Activated effector memory CD4-positive, alpha-beta T cell treated with anti-CD3 and anti-CD28 coated beads, Interleukin-2, amount 50 U/mL, for 16 hours (primary cell): ENCODE results near the gene EPHA3.

Experiments used
- DNase-seq: peaks from one replicate; pipeline ENCODE4 v3.0.0-alpha.2; 2020

The EPHA3 gene

DNA sequence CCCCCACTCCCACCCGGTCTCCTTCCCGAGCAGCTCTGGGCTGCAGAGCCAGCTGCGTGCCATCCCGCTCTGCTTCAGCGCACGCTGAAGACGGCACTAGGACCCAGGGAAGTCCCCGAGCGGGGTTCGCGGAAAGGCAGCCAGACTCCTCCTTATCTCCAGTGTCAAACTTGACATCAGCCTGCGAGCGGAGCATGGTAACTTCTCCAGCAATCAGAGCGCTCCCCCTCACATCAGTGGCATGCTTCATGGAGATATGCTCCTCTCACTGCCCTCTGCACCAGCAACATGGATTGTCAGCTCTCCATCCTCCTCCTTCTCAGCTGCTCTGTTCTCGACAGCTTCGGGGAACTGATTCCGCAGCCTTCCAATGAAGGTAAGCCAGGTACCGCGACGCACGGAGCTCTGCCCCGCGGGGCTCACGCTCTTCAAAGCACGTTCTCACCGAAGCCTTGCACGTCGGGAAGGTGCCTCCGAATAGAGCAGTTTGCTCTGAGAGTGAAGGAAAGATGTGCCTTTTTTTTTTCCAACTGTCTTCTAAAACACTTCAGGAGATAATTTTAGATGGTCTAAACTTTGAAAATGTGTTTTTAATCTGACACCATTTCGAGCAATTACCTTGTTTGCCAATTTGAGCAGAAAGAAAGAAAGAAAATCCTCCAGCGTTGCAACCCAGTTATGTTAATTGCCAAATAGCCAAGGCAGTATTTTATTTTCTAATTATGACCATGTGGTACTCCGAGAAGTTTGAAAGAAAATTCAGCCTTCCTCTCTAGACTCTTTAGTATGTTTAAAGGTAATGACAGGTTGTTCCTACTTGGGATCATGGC is at the start of gene EPHA3:
Gene EPHA3, plus strand, starts transcription at position 161 of the 830 bp plus-strand sequence. Its CDS starts 128 bp downstream, at position 289.
- DNase-seq, result peak; percentile 74

DNA sequence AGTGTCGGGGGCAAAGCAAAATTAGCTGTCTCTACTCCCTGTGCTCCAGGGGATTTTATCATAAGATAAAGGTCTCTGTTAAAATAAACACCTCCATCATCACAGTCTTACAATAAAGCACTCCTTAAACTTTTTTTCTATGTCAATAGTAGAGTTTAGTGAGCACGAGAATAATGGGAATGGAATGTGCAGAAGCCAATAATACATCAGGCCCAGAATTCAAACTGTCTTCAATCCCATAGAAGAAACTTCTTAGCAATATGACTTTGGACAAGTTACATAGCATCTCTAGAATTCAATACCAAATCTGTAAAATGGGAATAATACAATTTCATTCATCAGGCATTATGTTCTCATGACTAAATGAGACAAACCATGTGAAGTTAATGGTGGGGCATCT is 49.0 kb upstream of the EPHA3 start:
- no peak for DNase-seq

DNA sequence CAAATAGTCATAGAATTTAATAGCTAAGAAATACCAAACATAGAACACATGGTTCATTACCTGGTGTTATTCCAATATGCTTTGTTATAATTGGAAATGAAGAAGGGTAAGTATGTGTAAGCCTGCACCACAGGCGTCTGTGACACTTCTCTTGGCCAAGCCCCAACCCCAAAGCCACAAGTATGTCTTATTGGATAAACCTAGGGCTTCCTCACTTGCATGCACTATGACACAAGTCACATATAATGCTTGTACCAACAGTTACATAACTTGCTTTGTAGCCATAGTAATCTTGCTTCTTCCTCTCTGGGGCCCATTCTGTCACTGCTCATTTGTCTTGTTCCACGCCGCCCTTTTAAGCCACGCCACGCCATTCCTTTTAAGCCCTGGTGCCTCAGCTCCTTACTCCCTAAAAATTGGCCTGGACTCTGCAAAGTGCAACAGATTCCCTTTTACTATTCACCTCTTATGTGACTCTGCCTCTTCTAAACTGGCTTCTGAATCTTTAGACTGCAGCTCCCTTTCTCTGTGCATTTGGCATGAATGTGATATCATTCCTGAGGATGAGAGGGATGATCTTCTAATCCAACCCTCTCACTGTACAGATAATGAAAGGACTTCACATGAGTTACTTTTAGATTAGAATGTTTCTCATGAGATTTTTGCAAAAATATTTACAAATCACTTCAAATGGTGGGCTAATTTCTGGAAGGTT is 48.1 kb upstream of the EPHA3 start:
- DNase-seq, result no peak

GRCh38 chr3:89061259-89061658 is 46.2 kb upstream of the EPHA3 start:
- DNase-seq, result no peak

DNA sequence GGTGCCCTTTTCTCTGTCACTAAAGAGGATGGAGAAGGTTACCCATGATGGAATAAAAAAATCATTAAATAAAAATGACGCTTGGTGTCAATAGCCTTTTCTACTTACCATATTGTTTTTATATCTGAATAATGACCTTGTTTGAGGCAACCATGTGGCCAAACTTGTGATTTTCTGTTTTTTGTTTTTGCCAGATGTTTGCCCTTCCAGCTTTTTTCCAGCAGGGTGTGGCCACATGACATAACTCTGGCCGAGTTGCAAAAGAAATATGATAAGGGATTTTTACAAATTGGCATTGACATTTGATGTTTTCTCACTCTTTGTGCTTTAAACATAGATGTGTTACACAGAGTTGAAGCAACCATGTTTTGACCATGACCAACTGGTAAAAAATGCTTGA is 39.7 kb upstream of the EPHA3 start:
- DNase-seq, result no peak

- no peak for DNase-seq
Measured at GRCh38 chr3:89072642-89073041, 34.8 kb upstream of the EPHA3 start.

DNA sequence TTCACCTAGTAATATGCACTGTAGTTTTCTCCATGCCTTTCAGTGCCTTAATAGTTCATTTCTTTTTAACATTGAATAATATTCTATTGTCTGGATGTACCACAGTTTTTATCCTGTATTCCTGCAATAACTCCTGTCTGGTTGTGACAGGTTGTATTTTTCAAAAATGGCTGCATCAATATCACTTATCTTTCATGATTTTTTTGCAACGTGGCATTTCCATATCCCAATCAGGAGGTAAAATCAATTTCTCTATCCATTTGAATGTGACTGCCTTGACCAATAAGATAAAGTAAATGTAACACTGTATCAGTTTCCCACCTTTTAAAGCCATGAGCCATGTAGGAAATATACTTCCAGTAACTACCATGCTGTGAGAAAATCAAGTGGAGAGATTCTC is 27.5 kb upstream of the EPHA3 start:
- no peak for DNase-seq

- DNase-seq, result no peak
Measured at GRCh38 chr3:89087851-89088250, 19.6 kb upstream of the EPHA3 start.

GRCh38 chr3:89098173-89098572 is 9.2 kb upstream of the EPHA3 start:
- DNase-seq, result no peak

DNA sequence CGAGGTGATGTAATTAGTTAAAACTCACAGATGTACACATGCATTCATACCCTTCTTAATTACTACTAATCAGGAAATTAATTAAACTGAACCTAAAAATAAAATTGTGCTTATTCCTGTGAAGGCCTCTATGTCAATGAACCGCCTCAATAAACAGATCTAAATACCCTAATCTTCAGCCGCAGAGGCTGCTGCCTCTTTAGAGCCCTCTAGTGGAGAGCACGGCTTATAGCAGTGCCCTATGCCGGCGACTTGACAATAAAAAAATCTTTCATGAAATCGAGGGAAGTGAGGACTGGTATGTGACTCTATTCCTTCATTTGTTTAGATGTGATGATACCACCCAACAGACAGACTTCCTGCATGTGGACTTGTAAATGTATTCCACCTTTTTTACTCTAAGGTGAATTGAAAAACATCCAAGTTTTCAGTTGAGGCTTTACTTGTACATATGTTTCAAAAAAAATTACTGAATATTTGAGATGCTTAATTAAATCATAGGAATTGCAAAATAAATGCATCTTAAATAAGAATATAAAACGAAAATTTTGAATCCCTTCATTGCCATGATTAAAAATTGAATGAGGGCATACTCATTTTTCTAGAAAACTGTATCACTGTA is 8.3 kb upstream of the EPHA3 start:
- peak; percentile 65 for DNase-seq

- DNase-seq, result no peak
Measured at GRCh38 chr3:89101251-89101650, 6.2 kb upstream of the EPHA3 start.

GRCh38 chr3:89101921-89102320 is 5.5 kb upstream of the EPHA3 start:
- DNase-seq, result no peak

DNA sequence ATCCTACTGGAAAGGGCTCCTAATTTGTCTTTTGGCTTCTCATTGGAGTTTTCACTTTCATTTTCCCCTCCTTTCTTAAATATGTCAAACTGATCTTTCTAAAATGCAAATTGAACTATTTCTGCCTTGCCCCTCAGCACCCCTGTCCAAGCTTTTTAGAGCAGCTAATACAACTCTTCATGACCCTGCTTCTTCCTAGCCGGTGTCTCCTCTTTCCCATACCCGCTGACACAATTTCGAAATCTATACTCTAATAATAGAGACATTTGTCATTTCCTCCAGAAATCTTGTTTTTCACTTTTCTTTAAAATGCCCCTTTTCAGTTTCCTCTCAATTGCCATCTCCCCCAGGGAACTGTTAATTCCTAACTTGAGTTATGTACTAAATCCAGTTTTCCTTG is 2.9 kb upstream of the EPHA3 start:
- no peak for DNase-seq

DNA sequence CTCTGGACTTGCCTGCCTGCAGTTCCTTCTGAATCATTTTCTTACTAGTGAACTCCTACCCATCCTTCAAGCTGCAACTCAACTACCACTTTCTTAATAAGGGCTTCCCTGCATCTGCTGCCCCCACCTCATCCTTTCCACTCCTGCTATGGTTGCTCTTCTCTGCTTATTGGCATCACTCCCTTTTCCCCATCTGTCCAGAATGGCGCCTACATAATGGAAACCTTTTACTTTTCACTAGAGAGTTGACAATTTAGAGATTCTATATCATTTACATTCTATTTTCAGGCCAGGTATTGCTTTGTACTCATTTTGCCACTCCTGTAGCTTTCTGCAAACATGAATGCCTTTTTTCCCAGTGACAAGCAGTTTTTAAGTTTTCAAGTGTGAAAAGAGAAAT is 1.9 kb upstream of the EPHA3 start:
- DNase-seq, result no peak

DNA sequence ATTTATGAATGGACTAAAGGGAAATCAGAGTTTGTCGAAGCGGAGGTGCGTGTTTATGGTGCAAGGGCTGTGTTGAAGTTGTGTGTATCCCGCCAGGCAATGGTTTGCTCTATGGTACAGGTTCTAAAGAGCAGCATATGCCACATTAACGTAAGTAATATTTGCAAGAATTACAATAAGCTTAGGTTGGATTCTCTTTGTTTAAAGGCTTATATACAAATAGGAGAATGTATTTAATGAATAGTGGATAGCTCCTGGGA is 800 bp downstream of the EPHA3 start:
- DNase-seq, result no peak

GRCh38 chr3:89113344-89113743 is 5.9 kb downstream of the EPHA3 start:
- no peak for DNase-seq

- DNase-seq, result peak; percentile 64
Measured at GRCh38 chr3:89113893-89114840, 6.7 kb downstream of the EPHA3 start.

DNA sequence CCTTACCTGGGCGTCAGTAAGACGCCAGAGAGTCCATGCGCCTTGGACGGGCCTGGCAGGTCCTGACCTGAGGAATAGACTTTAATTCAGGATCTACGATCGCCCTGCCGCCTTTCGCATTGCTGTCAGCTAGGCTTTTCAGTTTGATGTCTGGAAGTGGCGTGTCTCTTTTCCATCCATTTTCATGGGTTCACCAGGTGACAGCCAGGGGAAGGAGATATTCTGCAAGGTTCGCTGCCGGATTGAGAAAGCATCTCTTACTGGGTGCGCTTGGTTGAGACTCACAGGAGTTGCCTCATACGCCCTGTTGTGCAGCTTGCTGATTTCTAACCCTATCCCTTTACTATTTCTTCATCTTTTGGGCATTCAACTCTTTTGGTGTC is 7.4 kb downstream of the EPHA3 start:
- no peak for DNase-seq

- DNase-seq, result no peak
Measured at GRCh38 chr3:89116476-89116875, 9.1 kb downstream of the EPHA3 start.

- DNase-seq, result no peak
Measured at GRCh38 chr3:89138048-89138447, 30.6 kb downstream of the EPHA3 start.

- no peak for DNase-seq
Measured at GRCh38 chr3:89139870-89140269, 32.4 kb downstream of the EPHA3 start.

DNA sequence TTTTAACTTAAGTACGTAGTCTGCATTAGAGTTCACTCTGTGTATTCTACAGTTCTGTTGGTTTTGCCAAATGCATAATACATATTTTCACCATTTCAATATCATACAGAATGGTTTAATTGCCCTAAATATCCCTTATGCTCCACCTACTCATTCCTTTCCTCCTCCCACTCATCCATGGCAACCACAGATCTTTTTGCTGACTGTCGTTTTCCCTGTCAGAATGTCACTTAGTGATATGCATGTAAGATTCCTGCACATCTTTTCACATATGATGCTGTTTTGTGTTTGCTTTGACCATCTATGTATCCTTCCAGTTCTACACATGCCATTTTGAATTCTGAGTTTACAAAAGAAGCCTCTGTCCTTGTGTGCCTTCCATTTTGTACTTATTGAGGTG is 36.7 kb downstream of the EPHA3 start:
- DNase-seq, result no peak

- no peak for DNase-seq
Measured at GRCh38 chr3:89145995-89146394, 38.6 kb downstream of the EPHA3 start.
